GM12878 (cell line): ENCODE results near the gene PTPN18. TPM values are rescaled to one million over a fixed set of nuclear protein-coding genes. Genes with fewer than 3 reads are reported as not detected.

ENCODE experiments used
- ATAC-seq: fragments of 200-7000 bp; cut with Tn5 transposase; 3 replicates; pipeline ENCODE4 v1.9.1; 2020; ENCODE audit warnings: mild to moderate bottlenecking, moderate library complexity
- BruUV-seq: library from RNA; stranded (reverse); fragments of 400-500 nt; replicated peaks from 2 replicates; lab custom pipeline; 2021; lab: Mats Ljungman, UMichigan
- CTCF ChIA-PET: fragments of 300-600 bp; sonication (Branson Sonifier 250); formaldehyde crosslinking; extraction: SDS; loops from one replicate; lab custom pipeline; 2021; ENCODE audit warnings: inconsistent platforms; lab: Yijun Ruan, JAX
- POLR2A ChIA-PET: fragments of 350-600 bp; formaldehyde crosslinking; extraction: SDS; loops from one replicate; lab custom pipeline; 2021; ENCODE audit warnings: inconsistent platforms; lab: Charles Lee
- RAD21 ChIA-PET: fragments of 300-600 bp; sonication (Branson Sonifier 250); formaldehyde crosslinking; loops from one replicate; lab custom pipeline; 2023; ENCODE audit warnings: antibody characterized with exemption; ENCODE audit not compliant: unreplicated experiment; lab: Charles Lee
- SMC1A ChIA-PET: fragments of 300-600 bp; sonication (Branson Sonifier 250); formaldehyde crosslinking; loops from one replicate; lab custom pipeline; 2023; ENCODE audit not compliant: unreplicated experiment, uncharacterized antibody; lab: Charles Lee
- DNase-seq: peaks from one replicate; pipeline ENCODE4 v3.0.0-alpha.2; 2011; ENCODE audit warnings: low read depth, low spot score
- FAIRE-seq: peaks from 3 replicates; lab custom pipeline; 2011; peaks lifted over from hg19 to GRCh38; lab: Jason Lieb, UNC
- H2AFZ ChIP-seq: 2 replicates; pipeline ENCODE4 v1.6.0; 2011; ENCODE audit warnings: low read depth, low read length, control low read depth; ENCODE audit not compliant: control insufficient read depth
- H3K27ac ChIP-seq: 2 replicates; pipeline ENCODE4 v1.5.1; 2011; ENCODE audit warnings: control low read depth; ENCODE audit not compliant: control insufficient read depth, insufficient read depth
- H3K27me3 ChIP-seq, 2 experiments: replicated peaks in 1 of 2; 2 replicates each; pipeline versions ENCODE4 v1.6.0 to v1.6.1; 2011; ENCODE audit warnings: low read length in 1 of 2; ENCODE audit not compliant: control insufficient read depth in 2 of 2, insufficient read depth in 2 of 2
- H3K36me3 ChIP-seq, 2 experiments: 2 replicates each; pipeline ENCODE4 v1.5.1; 2011; ENCODE audit warnings: low read length in 1 of 2; ENCODE audit not compliant: control insufficient read depth in 2 of 2, insufficient read depth in 2 of 2
- H3K4me1 ChIP-seq: 2 replicates; pipeline ENCODE4 v1.6.1; 2011; ENCODE audit warnings: mild to moderate bottlenecking, low read length, moderate library complexity, mixed read lengths; ENCODE audit not compliant: control insufficient read depth, insufficient read depth
- H3K4me2 ChIP-seq: 2 replicates; pipeline ENCODE4 v1.6.0; 2011; ENCODE audit warnings: control low read depth; ENCODE audit not compliant: control insufficient read depth, insufficient read depth
- H3K4me3 ChIP-seq: fragments of 200-600 bp; sonication (generic); 2 replicates; pipeline ENCODE4 v1.5.1; 2016
- H3K79me2 ChIP-seq: 2 replicates; pipeline ENCODE4 v1.6.0; 2011; ENCODE audit warnings: low read length; ENCODE audit not compliant: control insufficient read depth, insufficient read depth
- H3K9ac ChIP-seq: 2 replicates; pipeline ENCODE4 v1.8.0; 2011; ENCODE audit warnings: low read length, control low read depth, mixed read lengths; ENCODE audit not compliant: control insufficient read depth, insufficient read depth
- H3K9me3 ChIP-seq: replicated peaks from 3 replicates; pipeline ENCODE4 v1.5.1; 2011; ENCODE audit warnings: mild to moderate bottlenecking, low read length; ENCODE audit not compliant: control insufficient read depth, insufficient read depth
- H4K20me1 ChIP-seq: 2 replicates; pipeline ENCODE4 v1.6.0; 2011; ENCODE audit not compliant: control insufficient read depth, insufficient read depth
- BHLHE40 ChIP-seq, 2 experiments: fragments of 450-650 bp in 1 of 2; IDR thresholded peaks; 2 replicates each; pipeline ENCODE4 v1.6.1; 2011 to 2017; ENCODE audit warnings: low read depth in 2 of 2, borderline replicate concordance in 1 of 2, improper control_type of control experiment in 1 of 2, low read length in 1 of 2, mild to moderate bottlenecking in 1 of 2
- CHD2 ChIP-seq: IDR thresholded peaks from 2 replicates; pipeline ENCODE4 v1.6.1; 2011; ENCODE audit warnings: low read depth, low read length, improper control_type of control experiment, borderline replicate concordance
- CREM ChIP-seq: IDR thresholded peaks from 2 replicates; pipeline ENCODE4 v1.6.1; 2014; ENCODE audit warnings: antibody characterized with exemption, low read depth
- ETV6 ChIP-seq, 2 experiments: fragments of 450-650 bp in 1 of 2; IDR thresholded peaks in 1 of 2; conservative IDR thresholded peaks in 1 of 2; 2 replicates each; pipeline ENCODE4 v1.6.1; 2014; ENCODE audit warnings: antibody characterized with exemption in 1 of 2, borderline replicate concordance in 1 of 2, low read depth in 1 of 2, mild to moderate bottlenecking in 1 of 2, moderate library complexity in 1 of 2
- HDAC6 ChIP-seq: fragments of 200-600 bp; sonication (generic); IDR thresholded peaks from one replicate; pipeline ENCODE4 v1.8.0; 2017; ENCODE audit warnings: antibody characterized with exemption; ENCODE audit not compliant: unreplicated experiment
- HDGF ChIP-seq: fragments of 450-650 bp; IDR thresholded peaks from 2 replicates; pipeline ENCODE4 v1.6.1; 2016; ENCODE audit warnings: antibody characterized with exemption
- LARP7 ChIP-seq: fragments of 450-650 bp; IDR thresholded peaks from 2 replicates; pipeline ENCODE4 v1.6.1; 2017; ENCODE audit warnings: mild to moderate bottlenecking
- MEF2A ChIP-seq: IDR thresholded peaks from 2 replicates; pipeline ENCODE4 v1.6.1; 2011; ENCODE audit warnings: low read depth, mild to moderate bottlenecking, low read length, moderate library complexity; ENCODE audit not compliant: insufficient read depth
- MXI1 ChIP-seq: fragments of 150-350 bp; IDR thresholded peaks from 2 replicates; pipeline ENCODE4 v1.6.1; 2011; ENCODE audit warnings: low read depth, mild to moderate bottlenecking, inconsistent platforms, low read length, improper control_type of control experiment
- NFIC ChIP-seq: IDR thresholded peaks from 2 replicates; pipeline ENCODE4 v1.6.1; 2012; ENCODE audit warnings: low read depth, mild to moderate bottlenecking, inconsistent platforms, low read length, moderate library complexity
- NFXL1 ChIP-seq: fragments of 450-650 bp; IDR thresholded peaks from 2 replicates; pipeline ENCODE4 v1.6.1; 2017; ENCODE audit warnings: antibody characterized with exemption, mild to moderate bottlenecking, borderline replicate concordance
- NR2C2 ChIP-seq: IDR thresholded peaks from 2 replicates; pipeline ENCODE4 v1.6.1; 2011; ENCODE audit warnings: borderline replicate concordance, low read depth; ENCODE audit not compliant: control insufficient read depth, insufficient read length
- PAX5 ChIP-seq: IDR thresholded peaks from 2 replicates; pipeline ENCODE4 v1.6.1; 2011; ENCODE audit warnings: low read depth, low read length, borderline replicate concordance
- PAX8 ChIP-seq: fragments of 450-650 bp; IDR thresholded peaks from 2 replicates; pipeline ENCODE4 v1.6.1; 2017; ENCODE audit warnings: mild to moderate bottlenecking, moderate library complexity
- PBX3 ChIP-seq: IDR thresholded peaks from 2 replicates; pipeline ENCODE4 v1.6.1; 2011; ENCODE audit warnings: mild to moderate bottlenecking, low read depth, low read length, moderate library complexity; ENCODE audit not compliant: insufficient replicate concordance
- POU2F2 ChIP-seq: IDR thresholded peaks from 3 replicates; pipeline ENCODE4 v1.6.1; 2011; ENCODE audit warnings: low read depth, mild to moderate bottlenecking, low read length, borderline replicate concordance
- RBBP5 ChIP-seq: fragments of 200-600 bp; sonication (generic); conservative IDR thresholded peaks from 2 replicates; pipeline ENCODE4 v1.6.1; 2016
- SIN3A ChIP-seq: IDR thresholded peaks from 2 replicates; pipeline ENCODE4 v1.6.1; 2012; ENCODE audit warnings: low read depth, low read length, improper control_type of control experiment
- SRF ChIP-seq, 2 experiments: IDR thresholded peaks; 2 replicates each; pipeline ENCODE4 v1.6.1; 2011; ENCODE audit warnings: low read depth in 2 of 2, low read length in 2 of 2, mild to moderate bottlenecking in 1 of 2, moderate library complexity in 1 of 2
- TCF12 ChIP-seq: IDR thresholded peaks from 2 replicates; pipeline ENCODE4 v1.6.1; 2011; ENCODE audit warnings: low read depth, mild to moderate bottlenecking, low read length
- WGBS: methylation state at CpG from one replicate; pipeline ENCODE4 v1.1.6; 2016; ENCODE audit warnings: low lambda C conversion rate; ENCODE audit not compliant: insufficient replicate concordance, insufficient coverage; ENCODE audit errors: missing lambda C conversion rate; 5-methylcytosine and 5-hydroxymethylcytosine counted together
- in situ Hi-C: fragments of 300-500 bp; cut with MboI; formaldehyde crosslinking; loops from 9 replicates; pipeline ENCODE4 v1.14.3; 2018; ENCODE audit warnings: mixed read lengths
- intact Hi-C: fragments of 100-400 bp; cut with micrococcal nuclease; formaldehyde crosslinking; loops from one replicate; pipeline ENCODE4 v1.14.2; 2022; ENCODE audit not compliant: unreplicated experiment
- polyA plus RNA-seq, 11 experiments: library from polyadenylated mRNA; depleted of rRNA in 4 of 11; unstranded in 6 of 11; stranded (reverse) in 5 of 11; fragments of >200 nt; fragmentation: Nextera tagmentation in 4 of 11; fragmentation: Illumina TruSeq in 1 of 11; extraction: Ambion mirVana in 4 of 11; extraction: Trizol in 1 of 11; gene quantifications; 1 replicate in 1 of 11; 2 replicates in 10 of 11; pipeline versions ENCODE4 v1.2.1 to v1.2.3, GENCODE V29; 2011 to 2016; ENCODE audit warnings: inconsistent platforms in 2 of 11, missing spikeins in 2 of 11, low read depth in 1 of 11
- total RNA-seq, 4 experiments: library from RNA; depleted of rRNA in 3 of 4; stranded (reverse); fragments of >200 nt in 3 of 4; fragmentation: Illumina TruSeq in 1 of 4; extraction: Trizol in 1 of 4; gene quantifications; 2 replicates each; pipeline versions ENCODE4 v1.2.1 to v1.2.3, GENCODE V29; 2013 to 2021
- TF ChIP-seq, protein P1 (sequence below): IDR thresholded peaks from 2 replicates; pipeline ENCODE4 v1.6.1; 2011; ENCODE audit warnings: low read depth, low read length, improper control_type of control experiment, borderline replicate concordance
- TF ChIP-seq, protein P2 (sequence below): fragments of 450-650 bp; IDR thresholded peaks from 2 replicates; pipeline ENCODE4 v1.6.1; 2016; ENCODE audit warnings: mild to moderate bottlenecking

Gene PTPN18
- total and polyA plus RNA-seq, 10 of the 15 experiments (the other 5 are each of a cell fraction or from before 2014, with no cell fraction given): 14.8 to 89.9 (median 43.4) TPM

DNA sequence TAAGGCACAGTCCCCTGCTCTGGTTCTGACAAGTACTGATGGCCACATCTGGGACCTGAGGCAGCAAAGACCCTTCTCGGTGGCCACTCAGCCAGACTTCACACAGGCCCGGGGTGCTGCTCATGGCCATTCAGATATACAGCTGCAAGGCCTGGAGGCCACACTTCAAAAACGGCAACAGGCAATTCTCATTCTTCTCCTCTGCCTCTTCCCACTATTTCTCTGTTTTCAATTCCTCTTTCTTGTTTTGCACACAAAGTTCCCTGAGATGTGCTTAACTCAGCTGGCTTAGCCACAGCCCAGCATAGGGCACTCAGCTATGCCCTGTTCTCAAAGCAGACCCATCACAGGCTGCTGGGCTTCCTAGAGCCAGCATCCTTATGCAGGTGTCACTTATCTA is 29.9 kb downstream of the PTPN18 start:
- H3K4me2 ChIP-seq: peak overlapping the region; percentile 71
- H3K4me3 ChIP-seq: no peak overlapping the region
- POLR2A ChIA-PET: interaction anchor here (0.8 to 1.3 kb wide), 2 partner anchors 9 to 13 kb away, joined by 4 to 5 read pairs; no protein-coding TSS in a partner anchor
- no peak overlapping the region for H3K9ac ChIP-seq
- no TSS peak for BruUV-seq
- no peak for DNase-seq
- no peaks in the 10 kb centered on the region for H3K79me2 ChIP-seq
- CTCF ChIA-PET: interaction anchor here (0.8 to 2.5 kb wide), 4 partner anchors 9 to 15 kb away, joined by 3 to 14 read pairs (median 4); no protein-coding TSS in a partner anchor
- H3K9me3 ChIP-seq: no peaks in the 10 kb centered on the region
- RAD21 ChIA-PET: interaction anchor here (1.3 kb wide), 1 partner anchor 12 kb away, joined by 6 read pairs; no protein-coding TSS in a partner anchor
- H2AFZ ChIP-seq: no peak overlapping the region; the same call in 1 of the 2 replicates
- intact Hi-C loops (no loop called here), in situ Hi-C loops (no loop called here)
- peaks cover 53% of the 10 kb centered on the region for H3K4me1 ChIP-seq
- peak overlapping the region; percentile 60 for H3K27ac ChIP-seq
- SMC1A ChIA-PET: interaction anchor here (0.6 to 1.6 kb wide), 4 partner anchors 9 to 50 kb away, joined by 3 to 7 read pairs (median 4); no protein-coding TSS in a partner anchor
- H3K36me3 ChIP-seq: no peaks in the 10 kb centered on the region
- no peaks in the 10 kb centered on the region for H3K27me3 ChIP-seq
- no peak for FAIRE-seq
- peak; percentile 71 for ATAC-seq
- WGBS: 0% methylated on average over 3 of the region's 3 CpGs
- H4K20me1 ChIP-seq: no peaks in the 10 kb centered on the region
- no peak for TF ChIP-seq CREM
- TF ChIP-seq NFXL1: no peak
- no peak for TF ChIP-seq RBBP5
- no peak for TF ChIP-seq PBX3
- TF ChIP-seq SRF (IDR thresholded peaks at IDR 0.05; ENCODE audit: low read depth in 2 of 2, low read length in 2 of 2): no peak
- peak; percentile 39; the same call in 1 of the 2 replicates for TF ChIP-seq NFIC
- TF ChIP-seq CHD2: 0 out of 2 replicates have a peak, but pooled peaks have one; percentile 37
- 0 out of 2 replicates have a peak, but pooled peaks have one; percentile 25 for TF ChIP-seq TCF12
- TF ChIP-seq, protein P1, sequence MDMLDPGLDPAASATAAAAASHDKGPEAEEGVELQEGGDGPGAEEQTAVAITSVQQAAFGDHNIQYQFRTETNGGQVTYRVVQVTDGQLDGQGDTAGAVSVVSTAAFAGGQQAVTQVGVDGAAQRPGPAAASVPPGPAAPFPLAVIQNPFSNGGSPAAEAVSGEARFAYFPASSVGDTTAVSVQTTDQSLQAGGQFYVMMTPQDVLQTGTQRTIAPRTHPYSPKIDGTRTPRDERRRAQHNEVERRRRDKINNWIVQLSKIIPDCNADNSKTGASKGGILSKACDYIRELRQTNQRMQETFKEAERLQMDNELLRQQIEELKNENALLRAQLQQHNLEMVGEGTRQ: no peak
- no peak for TF ChIP-seq HDAC6
- TF ChIP-seq MEF2A: no peak
- TF ChIP-seq BHLHE40 (IDR thresholded peaks at IDR 0.05; ENCODE audit: borderline replicate concordance in 1 of 2, low read depth in 2 of 2, low read length in 1 of 2): no peak; a peak in 1 of 4 replicates
- TF ChIP-seq PAX8: no peak
- TF ChIP-seq HDGF: no peak
- TF ChIP-seq, protein P2, sequence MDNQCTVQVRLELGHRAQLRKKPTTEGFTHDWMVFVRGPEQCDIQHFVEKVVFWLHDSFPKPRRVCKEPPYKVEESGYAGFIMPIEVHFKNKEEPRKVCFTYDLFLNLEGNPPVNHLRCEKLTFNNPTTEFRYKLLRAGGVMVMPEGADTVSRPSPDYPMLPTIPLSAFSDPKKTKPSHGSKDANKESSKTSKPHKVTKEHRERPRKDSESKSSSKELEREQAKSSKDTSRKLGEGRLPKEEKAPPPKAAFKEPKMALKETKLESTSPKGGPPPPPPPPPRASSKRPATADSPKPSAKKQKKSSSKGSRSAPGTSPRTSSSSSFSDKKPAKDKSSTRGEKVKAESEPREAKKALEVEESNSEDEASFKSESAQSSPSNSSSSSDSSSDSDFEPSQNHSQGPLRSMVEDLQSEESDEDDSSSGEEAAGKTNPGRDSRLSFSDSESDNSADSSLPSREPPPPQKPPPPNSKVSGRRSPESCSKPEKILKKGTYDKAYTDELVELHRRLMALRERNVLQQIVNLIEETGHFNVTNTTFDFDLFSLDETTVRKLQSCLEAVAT: no peak
- no peak for TF ChIP-seq ETV6 (conservative IDR thresholded peaks at IDR 0.05 in 1 of 2, IDR thresholded peaks at IDR 0.05 in 1 of 2; ENCODE audit: borderline replicate concordance in 1 of 2, low read depth in 1 of 2)
- no peak for TF ChIP-seq SIN3A
- TF ChIP-seq LARP7: no peak
- TF ChIP-seq PAX5: 0 out of 2 replicates have a peak, but pooled peaks have one; percentile 21
- TF ChIP-seq NR2C2: no peak
- no peak for TF ChIP-seq MXI1
- no peak for TF ChIP-seq POU2F2
